ENCODE results near the gene HSPH1.
A peak's percentile ranks its signal among the peaks of the same experiment; 100 is the strongest.
"Not testable (repeated sequence)": the region's sequence is repeated elsewhere in the genome, so short reads cannot be mapped to it uniquely, and the experiment has no call there.

HSPH1 gene

GRCh38 chr13:31179241-31179640 lies 17.5 kb upstream of the HSPH1 start:
- H3K4me3 ChIP-seq (ENCODE audit: control insufficient read depth, low read depth, low read length): no peak overlapping the region
- no peak for DNase-seq (ENCODE audit: low read depth)
- no peak for TF ChIP-seq CTCF (conservative IDR thresholded peaks at IDR 0.05; ENCODE audit: control insufficient read depth, insufficient read depth, low read depth, low read length)

GRCh38 chr13:31177813-31178495 lies 16.2 kb upstream of the HSPH1 start:
- DNase-seq (ENCODE audit: low read depth); H3K4me3 ChIP-seq (ENCODE audit: control insufficient read depth, low read depth, low read length): not testable (repeated sequence)

DNA sequence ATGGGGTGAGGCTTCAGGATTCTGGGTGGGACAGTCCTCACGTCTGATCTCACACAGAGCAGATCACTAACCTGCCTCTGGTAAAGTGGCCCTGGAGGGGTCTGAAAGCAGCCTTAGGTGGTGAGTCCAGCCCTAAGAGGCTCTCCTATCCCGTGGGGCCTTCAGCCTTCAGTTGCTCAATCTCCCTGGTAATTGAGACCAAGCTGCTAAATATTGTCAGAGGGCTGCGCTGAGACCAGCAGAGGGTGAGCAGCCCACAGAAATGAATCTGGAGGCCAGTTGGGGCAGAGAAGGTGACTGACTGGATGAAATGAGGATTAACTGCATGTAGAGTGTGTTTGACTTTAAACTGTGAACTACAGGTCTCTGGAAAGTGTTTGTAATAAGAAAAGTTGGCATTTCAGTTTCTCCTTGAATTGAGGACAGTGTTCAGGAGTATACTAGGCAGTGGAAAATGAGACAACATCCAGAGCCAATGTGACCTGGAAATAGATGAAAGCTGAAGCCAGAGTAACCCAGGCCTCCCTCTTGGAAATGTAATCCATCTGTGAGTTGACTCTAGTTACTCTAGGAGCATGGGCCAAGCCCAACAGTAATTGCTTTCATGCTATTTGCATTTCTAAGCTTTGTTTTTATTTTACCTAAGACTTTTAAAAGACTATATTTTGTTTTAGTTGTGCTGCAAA lies 14.3 kb upstream of the HSPH1 start:
- no peak for TF ChIP-seq CTCF (conservative IDR thresholded peaks at IDR 0.05; ENCODE audit: control insufficient read depth, insufficient read depth, low read depth, low read length)
- H3K4me3 ChIP-seq (ENCODE audit: control insufficient read depth, low read depth, low read length): no peak overlapping the region
- DNase-seq (ENCODE audit: low read depth): peak; percentile 41

GRCh38 chr13:31174018-31174417 lies 12.3 kb upstream of the HSPH1 start:
- H3K4me3 ChIP-seq (ENCODE audit: control insufficient read depth, low read depth, low read length): no peak overlapping the region
- DNase-seq (ENCODE audit: low read depth): peak; percentile 22
- peak; percentile 15 for TF ChIP-seq CTCF (conservative IDR thresholded peaks at IDR 0.05; ENCODE audit: control insufficient read depth, insufficient read depth, low read depth, low read length)

DNA sequence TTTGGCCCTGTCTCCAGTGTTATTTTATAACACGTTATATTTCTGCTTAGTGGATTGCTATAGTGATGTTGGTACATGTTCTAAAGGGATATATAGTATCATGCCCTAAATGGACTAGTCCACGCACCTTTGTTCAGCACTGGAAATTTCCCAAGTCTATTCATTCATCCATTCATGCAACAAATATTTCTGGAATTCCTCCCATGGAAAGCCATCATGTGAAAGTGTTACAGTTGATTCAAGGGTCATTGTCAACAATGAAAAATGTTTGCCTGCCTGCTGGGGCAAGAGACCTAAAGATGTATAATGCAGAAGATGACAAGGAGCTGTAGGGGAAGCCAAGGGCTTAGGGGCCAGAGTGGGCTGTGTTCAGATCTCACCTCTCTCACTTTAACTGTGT lies 10.8 kb upstream of the HSPH1 start:
- no peak for TF ChIP-seq CTCF (conservative IDR thresholded peaks at IDR 0.05; ENCODE audit: control insufficient read depth, insufficient read depth, low read depth, low read length)
- no peak overlapping the region for H3K4me3 ChIP-seq (ENCODE audit: control insufficient read depth, low read depth, low read length)
- peak; percentile 84 for DNase-seq (ENCODE audit: low read depth)

- no peak overlapping the region for H3K4me3 ChIP-seq (ENCODE audit: control insufficient read depth, low read depth, low read length)
- peak; percentile 45 for DNase-seq (ENCODE audit: low read depth)
- TF ChIP-seq CTCF (conservative IDR thresholded peaks at IDR 0.05; ENCODE audit: control insufficient read depth, insufficient read depth, low read depth, low read length): no peak
These were observed 10.3 kb upstream of the HSPH1 start for GRCh38 chr13:31172001-31172400.

- DNase-seq (ENCODE audit: low read depth): no peak
- H3K4me3 ChIP-seq (ENCODE audit: control insufficient read depth, low read depth, low read length): no peak overlapping the region
- TF ChIP-seq CTCF (conservative IDR thresholded peaks at IDR 0.05; ENCODE audit: control insufficient read depth, insufficient read depth, low read depth, low read length): no peak
These were observed 7.0 kb upstream of the HSPH1 start for GRCh38 chr13:31168736-31169135.

All from fibroblast of mammary gland (primary cell).